HG02642 (cell line): ENCODE measurements around the gene RUFY4.

ENCODE experiments used
- ATAC-seq: cut with Tn5 transposase; IDR thresholded peaks from one replicate; pipeline ENCODE4 v1.9.1; 2021; ENCODE audit warnings: mild to moderate bottlenecking; ENCODE audit not compliant: unreplicated experiment, poor library complexity

The RUFY4 gene

GRCh38 chr2:218130377-218130776 lies 61.3 kb downstream of the RUFY4 start:
- no peak for ATAC-seq

- ATAC-seq: no peak
These were observed 61.8 kb downstream of the RUFY4 start for GRCh38 chr2:218130822-218131221.

GRCh38 chr2:218137514-218137913 lies 68.5 kb downstream of the RUFY4 start:
- no peak for ATAC-seq

GRCh38 chr2:218138047-218138446 lies 69.0 kb downstream of the RUFY4 start:
- ATAC-seq: no peak
